Cortex of kidney (tissue), 1 donor: ENCODE results near the gene HBE1.
"Not testable (repeated sequence)": the region's sequence is repeated elsewhere in the genome, so short reads cannot be mapped to it uniquely, and the experiment has no call there.

Experiments used
- DNase-seq: peaks from one replicate; lab custom pipeline; 2025; lab: John Stamatoyannopoulos, UW

Gene HBE1

GRCh38 chr11:5269715-5270147, at the start of gene HBE1:
HBE1 (minus strand) TSS chr11:5269945; CDS start chr11:5269890, 55 bp downstream.
- DNase-seq: no peak

DNA sequence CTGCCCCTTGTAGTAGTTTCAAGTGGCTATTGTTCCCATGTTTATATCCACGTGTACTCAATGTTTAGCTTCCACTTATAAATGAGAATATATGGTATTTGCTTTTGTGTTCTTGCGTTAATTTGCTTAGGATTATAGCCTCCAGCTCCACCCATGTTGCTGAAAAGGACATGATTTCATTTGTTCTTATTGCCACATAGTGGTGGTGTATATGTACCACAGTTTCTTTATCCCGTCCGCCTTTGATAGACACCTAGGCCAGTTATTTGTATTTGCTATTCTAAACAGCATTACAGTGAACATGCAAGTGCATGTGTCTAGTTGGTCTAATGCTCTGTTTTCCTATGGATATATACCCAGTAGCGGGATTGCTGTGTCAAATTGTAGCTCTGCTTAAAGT, 47.5 kb upstream of the HBE1 start:
- DNase-seq: no peak

GRCh38 chr11:5313326-5314023, 43.7 kb upstream of the HBE1 start:
- DNase-seq: not testable (repeated sequence)

DNA sequence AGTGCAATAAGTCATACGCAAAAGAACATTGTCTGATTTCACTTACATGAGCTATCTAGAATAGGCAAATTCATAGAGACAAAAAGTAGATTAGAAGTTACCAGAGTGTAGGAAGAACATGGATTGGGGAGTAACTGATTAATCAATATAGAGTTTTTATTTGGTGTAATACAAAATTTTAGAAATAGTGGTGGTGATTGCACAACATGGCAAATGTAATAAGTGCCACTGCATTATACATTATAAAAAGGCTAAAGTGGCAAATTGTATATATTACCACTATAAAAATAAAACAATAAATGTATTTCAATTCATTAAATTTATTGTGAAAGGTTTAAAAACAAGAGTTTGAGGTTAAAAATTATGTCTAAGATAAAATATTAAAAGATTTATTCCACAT, 40.7 kb upstream of the HBE1 start:
- no peak for DNase-seq

DNA sequence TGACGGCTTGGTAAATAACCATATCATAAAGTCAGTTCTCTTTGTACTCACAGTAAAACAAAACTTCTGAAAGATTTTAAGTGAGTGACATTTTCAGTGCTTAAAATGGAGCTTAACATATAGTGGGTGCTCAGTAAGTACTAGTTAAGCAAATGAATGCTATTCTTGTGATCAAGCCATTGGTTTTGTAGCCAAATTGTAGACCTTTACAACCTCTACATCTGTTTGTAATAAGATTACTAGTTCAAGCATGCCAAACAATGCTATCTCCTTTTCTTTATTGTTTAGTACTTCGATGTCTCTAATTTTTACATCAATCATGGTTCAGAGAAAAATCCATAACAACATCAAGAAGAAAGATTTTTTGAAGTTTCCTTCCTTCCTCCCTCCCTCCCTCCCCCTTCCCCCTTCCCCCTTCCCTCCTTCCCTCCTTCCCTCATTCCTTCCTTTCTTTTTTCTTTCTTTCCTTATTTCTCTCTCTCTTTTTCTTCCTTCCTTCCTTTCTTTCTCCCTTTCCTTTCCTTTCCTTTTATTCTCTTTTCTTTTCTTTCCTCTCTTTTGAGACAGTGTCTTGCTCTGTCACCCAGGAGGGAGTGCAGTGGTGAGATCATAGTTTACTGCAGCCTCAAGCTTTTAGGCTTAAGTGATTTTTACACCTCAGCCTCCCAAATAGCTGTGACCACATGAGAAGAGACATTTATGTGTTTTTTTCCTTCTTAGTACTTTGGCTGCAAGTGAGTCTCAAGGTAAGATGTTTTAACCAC, 37.7 kb upstream of the HBE1 start:
- no peak for DNase-seq

- DNase-seq: no peak
These were observed 34.3 kb upstream of the HBE1 start for GRCh38 chr11:5304046-5304445.

DNA sequence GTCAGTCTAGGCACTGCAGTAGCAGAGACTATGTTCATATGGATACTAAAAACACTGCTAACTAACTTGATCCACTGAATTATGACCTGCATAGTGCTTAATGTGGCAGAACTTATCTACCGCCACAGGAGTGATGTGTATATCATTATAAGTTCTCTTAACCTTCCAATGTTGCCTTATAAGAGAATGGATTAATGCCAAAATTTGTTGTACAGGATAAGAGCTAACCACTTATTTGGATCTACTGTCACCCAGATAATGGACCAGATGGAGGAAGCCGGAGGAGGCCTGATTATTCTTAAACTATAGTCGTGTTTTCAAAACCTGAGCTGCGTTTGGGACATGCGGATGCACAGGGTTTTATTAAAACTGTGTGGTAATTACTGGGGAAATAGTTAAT, 33.9 kb upstream of the HBE1 start:
- DNase-seq: no peak

DNA sequence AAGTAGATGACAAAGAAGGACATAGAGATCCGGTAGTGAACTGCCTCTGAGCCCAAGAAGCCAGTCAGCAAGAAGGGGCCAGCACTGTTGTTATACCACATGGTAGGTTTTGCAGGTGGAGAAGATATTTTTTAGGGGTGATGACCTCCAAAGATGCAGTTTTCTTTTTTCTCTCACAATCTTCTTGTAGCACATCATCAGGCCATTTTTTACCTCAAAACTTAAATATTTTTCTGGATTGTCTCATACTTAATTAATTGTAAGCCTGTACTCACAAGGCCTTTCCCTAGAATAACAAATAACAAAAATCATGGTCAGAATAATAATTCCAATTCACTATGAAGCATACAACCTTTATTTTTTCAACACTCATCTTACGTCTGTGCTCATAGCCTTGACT, 32.1 kb upstream of the HBE1 start, which contains the start of gene OR51B4:
OR51B4 (minus strand) TSS at position 101 of the 400 bp plus-strand sequence; CDS start at position 101, 0 bp downstream.
- no peak for DNase-seq

GRCh38 chr11:5300251-5300650, 30.5 kb upstream of the HBE1 start:
- DNase-seq: no peak

GRCh38 chr11:5298451-5298850, 28.7 kb upstream of the HBE1 start:
- no peak for DNase-seq

DNA sequence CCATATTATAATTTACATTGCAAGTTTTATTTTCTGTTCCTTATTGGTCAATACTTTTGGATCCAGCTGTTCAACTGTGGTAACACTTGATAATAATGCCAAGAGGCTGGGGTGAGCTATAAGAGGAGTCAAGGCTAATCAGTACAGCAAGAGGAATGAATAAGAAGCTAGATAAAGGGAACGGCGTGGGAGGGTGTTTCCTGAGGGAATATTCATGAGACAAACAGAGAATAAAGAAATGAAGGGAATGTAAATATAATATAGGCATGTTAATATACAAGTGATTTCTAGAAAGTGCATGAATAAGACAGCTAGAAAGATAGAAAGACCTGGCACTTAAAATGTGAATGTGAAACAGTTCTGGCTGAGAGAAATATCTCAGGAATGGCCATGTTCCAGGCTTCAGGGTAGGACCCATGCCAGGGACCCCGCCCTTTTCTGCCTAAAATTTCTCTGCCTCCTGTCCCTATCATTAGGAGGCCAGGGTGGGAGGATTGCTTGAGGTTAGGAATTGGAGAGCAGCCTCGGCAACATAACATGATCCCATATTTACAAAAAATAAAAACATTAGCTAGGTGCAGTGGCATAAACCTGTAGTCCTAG, 28.1 kb upstream of the HBE1 start:
- DNase-seq: no peak

DNA sequence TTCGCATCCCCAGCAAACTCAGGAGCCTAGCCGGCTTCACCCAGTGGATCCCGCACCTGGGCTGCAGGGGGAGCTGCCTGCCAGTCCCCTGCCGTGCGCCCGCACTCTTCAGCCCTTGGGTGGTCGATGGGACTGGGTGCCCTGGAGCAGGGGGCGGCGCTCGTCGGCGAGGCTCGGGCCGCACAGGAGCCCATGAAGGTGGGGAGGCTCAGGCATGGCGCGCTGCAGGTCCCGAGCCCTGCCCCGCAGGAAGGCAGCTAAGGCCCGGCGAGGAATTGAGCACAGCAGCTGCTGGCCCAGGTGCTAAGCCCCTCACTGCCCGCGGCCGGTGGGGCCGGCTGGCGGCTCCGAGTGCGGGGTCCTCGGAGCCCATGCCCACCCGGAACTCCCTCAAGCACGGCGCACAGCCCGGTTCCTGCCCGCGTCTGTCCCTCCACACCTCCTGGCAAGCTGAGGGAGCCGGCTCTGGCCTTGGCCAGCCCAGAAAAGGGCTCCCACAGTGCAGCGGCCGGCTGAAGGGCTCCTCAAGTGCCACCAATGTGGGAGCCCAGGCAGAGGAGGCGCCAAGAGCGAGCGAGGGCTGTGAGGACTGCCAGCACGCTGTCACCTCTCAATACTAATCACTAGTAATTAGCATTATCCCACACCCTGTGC, 24.7 kb upstream of the HBE1 start:
- DNase-seq: not testable (repeated sequence)

DNA sequence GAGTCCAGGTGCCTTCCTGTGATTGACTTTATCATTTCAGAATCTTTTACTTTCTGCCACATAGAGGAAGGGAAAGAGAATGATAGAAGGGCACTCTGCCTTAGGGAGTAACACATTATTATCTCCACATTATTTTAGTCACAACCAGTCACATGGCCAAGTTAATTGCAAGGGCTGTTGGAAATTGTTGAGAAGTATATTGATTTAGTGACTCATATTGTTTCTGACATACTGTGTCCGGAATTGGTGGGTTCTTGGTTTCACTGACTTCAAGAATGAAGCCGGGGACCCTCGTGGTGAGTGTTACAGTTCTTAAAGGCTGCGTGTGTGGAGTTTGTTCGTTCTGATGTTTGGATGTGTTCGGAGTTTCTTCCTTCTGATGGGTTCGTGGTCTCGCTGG, 23.3 kb upstream of the HBE1 start:
- DNase-seq: no peak

DNA sequence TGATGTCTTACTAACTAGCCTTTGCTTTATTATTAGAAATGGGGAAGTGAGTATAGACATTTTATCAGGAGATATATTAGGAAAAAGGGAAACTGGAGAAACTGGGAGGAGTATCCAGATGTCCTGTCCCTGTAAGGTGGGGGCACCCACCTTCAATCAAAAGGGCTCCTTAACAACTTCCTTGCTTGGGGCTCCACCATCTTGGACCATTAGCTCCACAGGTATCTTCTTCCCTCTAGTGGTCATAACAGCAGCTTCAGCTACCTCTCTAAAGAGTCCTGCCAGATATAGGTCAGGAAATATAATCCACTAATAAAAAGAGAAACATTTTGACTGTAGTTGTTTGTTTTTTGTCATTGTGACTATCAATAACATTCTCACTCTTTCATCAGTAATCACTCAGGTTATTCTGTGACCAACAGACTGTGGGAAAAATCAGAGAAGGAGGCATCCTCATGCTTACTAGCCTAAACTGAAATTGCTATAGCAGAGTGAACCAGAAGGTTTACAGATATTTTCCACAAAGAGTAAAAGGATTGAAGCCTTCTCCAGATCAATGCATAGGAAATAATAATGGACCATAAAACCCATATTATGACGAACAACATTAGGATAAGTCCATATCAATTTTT, 21.6 kb upstream of the HBE1 start:
- DNase-seq: no peak

- DNase-seq: no peak
These were observed 20.4 kb upstream of the HBE1 start for GRCh38 chr11:5290106-5290505.

DNA sequence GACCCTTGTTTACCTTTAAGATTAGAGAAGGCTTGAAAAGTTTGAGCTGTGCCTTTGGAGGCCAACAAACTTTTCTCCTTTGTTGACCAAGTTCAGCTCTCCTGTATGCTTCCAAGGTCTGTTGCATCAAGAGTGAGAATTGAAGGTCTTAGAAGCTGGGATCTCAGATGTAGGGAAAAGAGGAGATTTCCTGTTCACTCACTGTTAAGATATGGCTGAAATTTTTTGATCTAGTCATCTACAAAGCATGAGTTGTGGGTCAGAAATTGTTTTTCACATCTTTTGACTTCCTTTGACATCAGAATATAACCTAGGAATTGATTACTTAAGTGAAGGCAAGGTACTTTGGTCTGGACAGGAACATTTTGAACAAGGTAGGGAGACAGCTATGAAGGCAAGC, 20.0 kb upstream of the HBE1 start:
- DNase-seq: no peak

GRCh38 chr11:5288906-5289550, 19.3 kb upstream of the HBE1 start:
- DNase-seq: no peak

GRCh38 chr11:5288108-5288905, 18.6 kb upstream of the HBE1 start:
- no peak for DNase-seq

- no peak for DNase-seq
These were observed 17.2 kb upstream of the HBE1 start for GRCh38 chr11:5286901-5287300.

DNA sequence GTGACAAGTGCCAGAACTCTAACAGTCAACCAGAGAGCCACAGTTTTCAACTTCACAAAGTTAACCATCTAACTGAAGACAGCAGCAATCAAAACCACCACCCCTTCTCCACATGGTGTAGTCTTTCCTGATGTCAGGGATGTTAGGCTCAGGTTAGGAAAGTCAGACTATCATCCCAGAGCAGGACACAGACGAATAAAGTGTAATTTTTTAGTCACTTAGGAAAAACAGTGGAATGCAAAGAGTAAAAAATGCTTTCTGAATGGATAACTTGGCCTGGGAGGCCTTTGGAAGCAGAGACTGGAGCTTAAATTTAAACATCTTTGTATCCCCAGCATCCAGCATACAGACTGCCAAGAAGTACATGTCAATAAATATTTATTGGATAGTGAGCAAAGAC, 16.6 kb upstream of the HBE1 start:
- DNase-seq: no peak
